Skeletal muscle cell (primary cell): Measurements from ENCODE around the gene TMEM131L.

Experiments
- DNase-seq: peaks from one replicate; pipeline ENCODE4 v3.0.0-alpha.2; 2010; ENCODE audit warnings: low read depth
- H3K4me3 ChIP-seq: 2 replicates; pipeline ENCODE4 v1.5.1; 2011; ENCODE audit warnings: low read depth, mild to moderate bottlenecking, control low read depth, low read length, moderate library complexity

Gene TMEM131L

DNA sequence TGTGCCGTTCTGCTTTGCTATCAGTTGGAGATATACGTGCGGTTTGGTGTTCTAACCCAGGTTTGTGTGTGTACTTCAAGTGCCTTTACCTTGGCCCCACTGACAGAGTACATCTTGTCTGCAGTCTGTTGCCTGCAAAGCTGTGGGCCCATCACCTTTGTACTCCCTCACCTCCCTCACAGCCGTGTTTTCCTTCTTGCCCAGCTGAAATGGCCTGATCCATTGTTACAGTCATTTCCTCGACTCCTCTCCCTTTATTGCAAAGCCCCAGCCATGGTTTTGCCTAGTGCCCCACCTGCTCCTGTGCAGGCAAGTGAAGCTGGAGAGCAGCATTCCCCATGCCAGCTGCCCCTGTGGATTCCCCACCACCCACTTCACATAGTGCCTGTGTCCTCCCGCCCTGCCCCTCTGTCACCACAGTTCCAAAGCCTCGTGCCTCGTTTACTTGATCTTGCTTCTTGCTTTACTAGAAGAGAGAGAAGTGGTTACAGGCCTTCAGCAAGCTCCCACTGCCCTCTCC is 162.7 kb downstream of the TMEM131L start:
- DNase-seq = no peak
- no peak overlapping the region for H3K4me3 ChIP-seq

DNA sequence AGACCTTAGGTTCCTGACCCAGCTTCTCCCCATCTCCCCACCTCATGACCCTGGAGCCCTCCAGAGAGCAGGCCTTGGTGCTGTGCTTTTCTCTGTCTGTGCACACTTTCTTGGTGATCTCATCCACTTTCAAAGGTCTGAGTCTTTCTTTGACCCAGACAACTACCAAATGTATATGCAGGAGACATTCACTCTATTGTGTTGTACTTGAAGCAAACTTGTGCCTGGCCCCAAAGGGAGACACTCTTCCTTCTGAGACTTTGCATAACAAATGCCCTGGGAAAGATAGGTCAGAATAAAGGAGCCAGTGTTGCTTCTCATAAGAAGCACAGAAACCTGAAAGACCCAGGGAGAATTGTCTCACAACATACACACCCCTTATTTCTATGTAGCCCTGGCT is 163.6 kb downstream of the TMEM131L start:
- DNase-seq = no peak
- H3K4me3 ChIP-seq = no peak overlapping the region

DNA sequence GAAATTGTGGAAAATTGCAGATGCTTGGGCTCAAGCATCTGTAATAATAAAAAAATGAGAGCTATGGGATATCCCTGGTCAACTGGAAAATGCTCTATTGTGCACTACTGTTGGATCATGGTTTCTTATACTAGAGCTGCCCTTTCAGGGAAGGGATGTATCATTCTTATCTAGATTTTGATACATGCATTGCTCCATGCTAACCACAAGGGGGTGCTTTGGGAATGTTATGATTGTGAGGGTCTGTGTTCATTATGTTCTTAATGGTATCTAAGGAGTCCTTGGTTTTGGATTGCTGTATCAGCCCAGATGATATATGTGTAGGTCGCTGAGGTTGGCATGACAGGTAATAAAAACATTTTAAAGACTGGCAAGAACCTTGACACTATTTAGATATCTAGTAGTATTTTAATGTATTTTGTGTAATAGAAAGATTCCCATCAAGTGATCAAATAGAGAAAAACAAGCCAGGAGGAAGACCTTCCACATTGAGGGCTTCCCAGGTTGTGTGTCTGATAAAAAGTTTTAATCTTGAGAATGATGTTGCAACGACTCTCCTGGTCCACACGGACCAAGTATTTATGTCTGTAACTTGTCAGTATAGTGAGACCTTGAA is 168.7 kb downstream of the TMEM131L start:
- no peak overlapping the region for H3K4me3 ChIP-seq
- DNase-seq = no peak

DNA sequence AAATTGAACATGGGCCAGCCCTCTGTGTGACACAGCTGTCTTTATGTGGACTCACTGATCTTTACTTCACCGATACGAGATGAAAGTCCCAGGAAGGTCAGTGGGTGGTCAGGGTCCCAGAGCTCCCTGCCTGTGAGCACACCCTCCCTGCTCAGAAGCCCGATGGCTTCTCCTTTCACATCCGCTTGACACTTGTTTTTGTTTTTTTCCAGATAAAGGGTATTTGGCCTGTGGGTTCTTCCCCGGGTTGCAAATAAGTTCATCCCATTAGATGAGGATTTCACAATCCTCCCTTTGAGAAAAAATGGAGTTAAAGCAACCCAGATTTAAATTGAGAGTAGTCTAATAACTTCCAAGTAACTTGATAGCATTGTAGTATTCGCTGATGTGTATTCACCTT is 169.7 kb downstream of the TMEM131L start:
- DNase-seq = no peak
- H3K4me3 ChIP-seq = no peak overlapping the region

DNA sequence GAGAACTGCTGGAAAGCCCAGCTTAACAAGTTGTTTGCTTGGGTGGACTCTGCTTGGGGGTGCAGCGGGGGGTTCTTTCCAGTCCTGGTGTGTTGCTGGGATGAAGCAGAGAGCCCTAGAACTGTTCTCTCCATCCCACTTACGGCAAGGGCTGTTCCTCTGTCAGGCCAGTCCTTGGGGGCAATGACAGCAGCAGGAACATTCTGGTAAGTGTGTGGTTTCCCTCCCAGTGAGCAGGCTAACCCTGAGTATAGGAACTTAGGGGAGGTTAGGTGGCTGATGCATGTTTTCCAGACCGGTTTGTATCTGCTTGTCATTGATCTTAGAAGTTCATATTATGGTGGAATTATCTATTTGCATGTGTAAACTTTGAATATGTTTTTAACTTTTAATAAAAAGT is 171.0 kb downstream of the TMEM131L start:
- no peak for DNase-seq
- H3K4me3 ChIP-seq = no peak overlapping the region

DNA sequence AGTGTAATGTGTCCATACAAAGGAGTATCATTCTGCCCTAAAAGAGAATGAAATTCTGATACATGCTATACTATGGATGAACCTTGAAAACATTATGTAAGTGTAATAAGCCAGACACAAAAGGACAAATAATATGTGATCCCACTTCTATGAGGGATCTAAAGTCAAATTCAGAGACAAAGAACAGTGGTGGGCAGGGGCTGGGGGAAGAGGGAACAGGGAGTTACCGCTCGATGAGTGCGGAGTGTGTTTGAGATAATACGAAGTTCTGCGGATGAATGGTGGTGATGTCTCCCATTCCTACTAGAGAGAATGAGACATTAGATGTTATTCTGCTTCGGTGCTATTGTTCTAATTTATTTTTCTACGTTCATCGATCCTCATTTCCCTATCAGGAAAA is 171.9 kb downstream of the TMEM131L start:
- DNase-seq = no peak
- no peak overlapping the region for H3K4me3 ChIP-seq

DNA sequence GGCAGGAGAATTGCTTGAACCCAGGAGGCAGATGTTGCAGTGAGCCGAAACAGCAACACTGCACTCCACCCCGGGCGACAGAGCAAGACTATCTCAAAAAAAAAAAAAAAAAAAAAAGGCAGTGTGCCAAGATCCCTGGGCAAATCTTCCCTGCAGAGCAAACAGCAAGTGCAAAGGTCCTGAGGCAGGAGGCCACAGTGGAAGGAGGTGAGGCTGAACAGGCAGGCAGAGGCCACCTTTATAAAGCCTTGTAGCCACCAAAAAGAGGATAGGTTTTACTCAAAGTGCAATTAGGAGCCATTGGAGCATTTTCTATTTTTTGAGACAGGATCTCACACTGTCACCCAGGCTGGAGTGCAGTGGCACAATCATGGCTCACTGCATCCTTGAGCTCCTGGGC is 172.8 kb downstream of the TMEM131L start:
- DNase-seq = no peak
- H3K4me3 ChIP-seq = no peak overlapping the region

DNA sequence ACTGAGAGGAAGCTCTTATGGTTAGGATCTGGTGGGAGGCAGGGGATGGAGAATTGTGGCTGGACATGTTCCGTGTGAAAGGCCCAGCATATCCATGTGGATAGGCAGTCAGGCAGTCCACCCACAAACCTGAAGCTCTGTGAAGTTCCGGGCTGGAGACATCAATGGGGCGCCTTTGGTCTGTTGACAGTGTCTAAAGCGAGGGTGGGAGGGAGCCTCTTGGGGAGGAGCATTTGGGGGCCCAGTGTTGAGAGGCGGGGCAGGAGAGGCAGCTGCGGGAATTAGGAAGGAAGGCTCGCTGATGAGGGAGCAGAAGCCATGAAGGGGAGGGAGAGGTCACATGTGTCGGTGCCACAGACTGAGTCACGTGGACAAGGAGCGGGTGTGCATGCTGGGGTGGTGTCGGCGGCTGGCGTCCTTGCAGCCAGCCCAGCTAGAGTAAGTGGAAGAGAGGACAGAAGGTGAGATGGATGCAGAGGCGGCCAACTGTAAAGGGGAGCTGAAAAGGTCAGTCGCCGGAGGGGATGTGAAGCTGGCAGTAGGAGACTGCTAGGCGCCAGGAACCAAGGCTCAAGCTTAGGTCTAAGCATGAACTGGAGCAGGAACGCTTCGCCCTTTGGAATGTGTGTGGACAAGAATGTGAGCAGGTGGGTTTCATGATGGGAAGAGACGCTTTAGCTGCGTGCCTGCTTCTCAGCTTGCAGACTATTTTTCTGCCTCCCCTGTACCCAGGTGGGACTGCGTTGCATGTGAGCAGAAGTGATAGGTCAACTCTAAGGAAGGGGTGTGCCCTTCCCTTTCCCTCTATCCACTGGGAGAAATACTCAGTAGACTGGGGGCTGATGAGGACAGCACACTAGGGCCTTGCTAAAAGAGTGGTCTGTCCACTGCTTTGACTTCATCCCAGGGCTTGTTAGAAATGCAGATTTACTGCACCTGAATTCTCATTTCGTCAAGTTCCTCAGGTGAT is 174.0 kb downstream of the TMEM131L start:
- H3K4me3 ChIP-seq = no peak overlapping the region
- DNase-seq = no peak

DNA sequence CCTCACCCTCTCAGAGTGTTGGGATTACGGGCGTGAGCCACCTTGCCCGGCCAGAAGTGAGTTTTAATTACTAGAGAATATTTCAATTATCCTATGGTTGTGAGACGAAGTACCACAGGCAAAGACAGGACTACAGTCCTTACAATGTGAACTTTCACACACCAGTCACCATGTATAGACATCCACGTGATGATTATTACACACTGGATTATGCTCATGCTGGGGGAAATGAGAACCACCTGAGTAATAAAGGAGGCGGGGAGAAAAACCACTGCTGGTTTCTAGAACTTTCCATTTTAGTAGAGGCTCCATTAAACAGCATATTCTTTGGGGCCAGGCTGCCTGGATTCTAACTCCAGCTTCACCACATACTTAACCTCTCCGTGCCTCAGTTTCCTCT is 175.4 kb downstream of the TMEM131L start:
- DNase-seq = no peak
- no peak overlapping the region for H3K4me3 ChIP-seq

DNA sequence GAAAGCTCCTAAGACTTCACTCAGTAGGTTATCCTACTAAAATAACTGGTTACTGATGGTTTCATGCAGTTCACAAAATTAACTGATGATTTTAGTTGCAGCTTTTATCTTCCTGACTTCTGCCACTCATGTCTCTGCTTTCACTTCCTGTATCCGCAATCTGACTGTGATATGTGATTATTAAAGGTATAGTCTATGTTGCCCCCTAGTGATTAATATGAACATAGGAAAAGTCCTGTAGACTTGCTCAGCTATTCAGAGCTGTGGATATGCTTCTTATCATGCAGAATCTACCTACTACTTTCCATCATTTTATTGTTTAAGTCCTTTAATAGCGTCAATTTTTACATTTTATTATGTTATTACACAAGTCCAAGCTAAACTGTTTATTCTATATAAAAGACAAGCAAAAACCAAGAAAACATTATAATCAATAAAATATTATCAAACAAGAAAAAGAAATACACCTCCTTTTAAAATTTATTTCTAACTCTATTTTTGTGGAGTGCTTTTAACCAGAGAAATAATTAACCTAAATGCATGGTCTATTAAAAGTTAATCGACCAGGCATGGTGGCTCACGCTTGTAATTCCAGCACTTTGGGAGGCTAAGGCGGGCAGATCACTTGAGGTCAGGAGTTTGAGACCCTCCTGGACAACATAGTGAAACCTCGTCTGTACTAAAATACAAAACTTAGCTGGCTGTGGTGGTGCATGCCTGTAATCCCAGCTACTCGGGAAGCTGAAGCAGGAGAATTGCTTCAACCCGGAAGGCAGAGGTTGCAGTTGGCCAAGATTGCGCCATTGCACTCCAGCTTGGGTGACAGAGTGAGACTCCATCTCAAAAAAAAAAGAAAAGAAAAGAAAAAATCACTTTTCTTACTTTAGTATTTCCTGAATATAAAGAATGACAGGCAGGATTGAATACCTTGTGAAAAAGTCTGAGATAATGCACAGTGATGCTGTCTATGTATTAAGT is 177.5 kb downstream of the TMEM131L start:
- no peak overlapping the region for H3K4me3 ChIP-seq
- no peak for DNase-seq

DNA sequence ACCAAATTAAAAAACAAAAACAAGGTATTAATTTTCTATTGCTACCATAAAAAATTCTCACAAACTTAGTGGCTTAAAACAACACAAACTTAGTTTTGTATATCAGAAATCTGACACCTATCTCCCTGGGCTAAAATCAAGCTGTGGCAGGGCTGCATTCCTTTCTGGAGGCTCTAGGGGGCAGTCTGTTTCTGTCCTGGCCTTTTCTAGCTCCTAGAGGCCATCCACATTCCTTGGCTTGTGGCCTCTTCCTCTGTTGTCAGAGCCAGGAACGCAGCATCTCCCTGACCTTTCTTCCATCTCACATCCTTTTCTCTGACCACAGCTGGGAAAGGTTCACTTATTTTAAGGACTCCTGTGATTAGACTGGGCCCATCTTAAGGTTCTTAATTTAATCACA is 179.0 kb downstream of the TMEM131L start:
- DNase-seq = no peak

DNA sequence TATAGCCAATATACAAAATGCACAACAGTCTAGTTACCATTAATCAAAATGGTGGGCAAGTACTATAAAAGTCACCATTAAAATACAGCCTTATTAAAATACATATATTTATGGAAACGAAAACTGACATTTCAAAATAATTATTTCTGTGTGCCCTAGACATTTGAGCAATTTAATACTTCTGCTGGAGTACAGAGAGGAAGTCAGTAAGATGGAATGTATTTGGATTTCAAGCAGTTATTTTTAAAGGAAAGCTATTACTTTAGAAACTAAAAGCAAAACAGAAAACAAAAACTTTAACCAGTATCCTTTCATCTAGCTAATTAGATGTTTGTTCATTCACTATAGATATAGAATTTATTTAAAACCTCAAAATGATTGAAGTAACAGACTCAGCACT is 180.1 kb downstream of the TMEM131L start:
- no peak overlapping the region for H3K4me3 ChIP-seq
- no peak for DNase-seq

More for the DNA sequence above, 179.0 kb downstream of the TMEM131L start:
- H3K4me3 ChIP-seq = no peak overlapping the region

DNA sequence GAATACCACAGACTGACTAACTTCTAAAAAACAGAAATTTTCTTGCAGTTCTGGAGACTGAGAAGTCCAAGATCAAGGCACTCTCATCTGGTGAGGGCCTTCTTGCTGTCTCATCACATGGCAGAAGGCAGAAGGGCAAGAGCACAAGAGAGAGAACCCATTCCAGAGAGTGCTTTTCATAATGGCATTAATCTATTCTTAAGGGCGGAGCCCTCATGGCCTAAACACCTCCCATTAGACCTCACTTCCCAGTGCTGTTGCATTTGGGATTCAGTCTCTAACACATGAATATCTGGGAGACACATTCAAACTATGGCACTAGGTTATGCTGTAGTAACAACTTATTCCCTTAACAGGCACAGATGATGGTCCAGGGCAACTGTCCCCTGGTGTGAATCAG is 180.8 kb downstream of the TMEM131L start:
- no peak for DNase-seq
- no peak overlapping the region for H3K4me3 ChIP-seq

DNA sequence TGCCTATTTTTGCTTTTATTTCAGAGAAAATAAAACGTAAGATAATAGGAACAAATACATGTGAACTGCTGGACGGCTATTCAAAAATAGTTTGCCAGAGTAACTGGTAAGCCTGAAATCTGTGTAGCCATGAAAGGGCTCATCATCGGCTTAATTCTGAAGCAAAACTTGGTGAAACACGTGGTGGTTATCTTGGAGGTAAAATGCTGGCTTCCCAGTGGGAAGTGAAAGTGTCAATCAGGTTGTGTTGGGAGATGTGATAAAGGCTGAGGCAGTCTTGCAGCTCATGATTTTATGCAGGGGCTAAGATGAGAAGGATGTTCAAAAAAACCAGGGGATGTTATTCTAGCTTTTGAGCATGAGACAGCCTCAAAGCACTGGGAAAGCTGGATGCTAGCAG is 181.8 kb downstream of the TMEM131L start:
- DNase-seq = no peak
- no peak overlapping the region for H3K4me3 ChIP-seq

DNA sequence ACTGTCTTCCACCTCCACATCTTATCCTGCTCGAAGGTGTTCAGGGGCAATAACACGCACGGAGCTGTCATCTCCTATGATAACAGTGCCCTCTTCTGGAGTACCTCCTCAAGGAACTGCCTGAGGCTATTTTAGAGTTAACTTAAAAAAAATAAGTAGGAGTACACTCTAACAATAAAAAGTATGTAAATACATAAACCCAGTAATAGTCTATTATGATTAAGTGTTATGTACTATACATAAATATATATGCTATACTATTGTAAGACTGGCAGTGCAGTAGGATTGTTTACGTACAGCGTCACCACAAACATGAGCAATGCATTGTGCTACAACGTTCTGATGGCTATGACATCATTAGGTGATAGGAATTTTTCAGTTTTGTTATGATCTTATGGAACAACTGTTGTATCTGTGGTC is 183.4 kb downstream of the TMEM131L start:
- DNase-seq = no peak
- H3K4me3 ChIP-seq = no peak overlapping the region

DNA sequence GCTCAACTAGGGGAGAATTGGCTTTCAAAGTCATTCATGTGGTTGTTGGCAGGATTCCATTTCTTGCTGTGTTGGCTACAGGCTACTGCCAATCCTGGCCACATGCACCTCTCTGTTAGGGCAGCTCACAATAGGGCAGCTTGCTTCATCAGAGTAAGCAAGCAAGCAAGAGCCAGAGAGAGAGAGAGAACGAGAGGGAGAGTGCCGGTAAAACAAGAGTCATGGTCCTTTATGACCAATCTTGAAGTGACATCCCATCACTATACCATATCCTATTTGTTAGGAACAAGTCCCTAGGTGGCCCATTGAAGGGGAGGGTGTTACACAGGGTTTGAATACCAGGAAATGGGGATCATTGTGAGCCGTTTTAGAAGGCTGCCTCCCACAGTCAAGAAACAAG is 185.0 kb downstream of the TMEM131L start:
- no peak for DNase-seq
- H3K4me3 ChIP-seq = no peak overlapping the region

DNA sequence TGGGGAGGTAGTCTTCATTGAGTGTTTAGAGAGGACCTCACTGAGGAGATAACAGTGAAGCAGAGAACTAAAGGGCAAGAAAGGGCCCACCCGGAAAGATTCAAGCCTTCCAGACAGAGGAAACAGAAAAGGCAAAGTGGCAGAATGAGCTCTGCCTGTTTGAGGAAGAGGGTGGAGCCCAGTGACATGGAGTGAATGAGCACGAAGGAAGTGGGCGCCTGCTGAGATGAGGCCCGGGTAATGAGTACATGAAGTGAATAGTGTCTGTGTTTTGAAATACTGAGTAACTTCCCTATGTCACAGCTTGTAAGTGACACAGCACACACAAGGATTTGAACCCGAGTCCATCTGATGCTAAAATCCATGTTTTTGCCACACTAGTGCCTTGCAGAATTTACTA is 185.4 kb downstream of the TMEM131L start:
- DNase-seq = no peak
- H3K4me3 ChIP-seq = no peak overlapping the region

DNA sequence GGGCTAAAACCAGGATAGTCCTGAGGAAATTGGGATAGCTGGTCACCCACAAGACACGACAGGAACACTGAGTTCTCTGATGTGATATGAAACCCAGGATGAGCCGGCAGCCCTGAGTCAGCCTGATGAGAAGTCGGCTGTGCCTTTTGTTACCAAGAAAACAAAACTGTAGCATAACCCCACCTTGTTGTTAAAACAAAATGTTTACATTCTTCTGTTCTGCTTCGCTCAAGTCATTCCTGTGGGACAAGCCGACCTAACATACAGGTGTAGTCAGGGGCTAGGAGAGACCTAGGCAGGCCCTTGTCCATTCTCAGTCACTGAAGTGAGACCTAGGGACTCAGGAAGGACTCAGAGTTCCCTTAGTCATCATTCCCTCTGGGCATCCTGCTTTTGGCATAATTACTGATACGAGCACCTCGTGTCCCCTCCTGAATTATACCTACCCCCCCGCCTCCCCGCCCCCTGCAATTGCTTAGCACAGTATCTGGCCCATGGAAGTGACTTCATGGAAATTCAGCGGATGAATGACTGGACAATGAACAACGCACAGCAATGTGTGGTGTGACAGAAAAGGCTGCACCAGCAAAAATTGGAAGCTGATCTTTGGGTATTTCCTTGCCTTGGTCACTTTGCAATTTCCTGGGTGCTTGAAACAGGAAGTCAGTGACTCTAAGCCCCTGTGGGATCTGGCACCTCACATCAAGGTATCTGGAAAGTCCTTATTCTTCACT is 186.1 kb downstream of the TMEM131L start:
- no peak for DNase-seq
- H3K4me3 ChIP-seq = no peak overlapping the region

DNA sequence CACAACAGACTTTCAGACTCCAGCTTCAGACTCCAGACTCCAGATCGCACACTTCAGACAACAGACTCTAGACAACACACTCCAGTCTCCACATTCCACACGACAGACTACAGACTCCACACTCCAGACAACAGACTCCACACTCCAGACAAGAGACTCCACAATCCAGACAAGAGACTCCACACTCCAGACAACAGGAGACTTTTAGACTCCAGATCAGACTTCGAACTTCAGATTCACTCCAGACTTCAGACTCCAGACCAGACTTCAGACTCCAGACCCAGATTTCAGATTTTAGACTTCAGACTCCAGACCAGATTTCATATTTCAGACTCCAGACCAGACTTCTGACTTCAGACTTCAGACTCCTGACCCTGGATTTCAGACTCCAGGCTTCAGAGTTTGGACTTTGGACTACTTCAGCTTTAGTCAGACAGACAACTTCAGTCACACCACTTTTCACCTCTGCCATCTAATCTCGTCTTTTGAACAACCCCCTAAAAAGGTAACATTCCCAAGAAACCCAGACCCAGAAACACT is 188.9 kb downstream of the TMEM131L start:
- no peak for DNase-seq
- H3K4me3 ChIP-seq = no peak overlapping the region
